Gastrocnemius medialis (tissue), 4 donors: ENCODE results near the gene TPD52L1.

Experiments
- POLR2A ChIP-seq, 2 donors: fragments of 450-650 bp; IDR thresholded peaks; one replicate each; pipeline ENCODE4 v1.6.1; 2017; ENCODE audit warnings: antibody characterized with exemption in 2 of 2, mild to moderate bottlenecking in 2 of 2, moderate library complexity in 2 of 2
- TF ChIP-seq, protein P1 (sequence below), 5 experiments: fragments of 450-650 bp in 3 of 5; fragments of 200-600 bp in 2 of 5; sonication (generic) in 2 of 5; IDR thresholded peaks in 4 of 5; conservative IDR thresholded peaks in 1 of 5; 1 replicate in 4 of 5; 2 replicates in 1 of 5; pipeline ENCODE4 v1.5.1; 2016 to 2019; ENCODE audit warnings: antibody characterized with exemption in 5 of 5, mild to moderate bottlenecking in 3 of 5, moderate library complexity in 3 of 5

DNA sequence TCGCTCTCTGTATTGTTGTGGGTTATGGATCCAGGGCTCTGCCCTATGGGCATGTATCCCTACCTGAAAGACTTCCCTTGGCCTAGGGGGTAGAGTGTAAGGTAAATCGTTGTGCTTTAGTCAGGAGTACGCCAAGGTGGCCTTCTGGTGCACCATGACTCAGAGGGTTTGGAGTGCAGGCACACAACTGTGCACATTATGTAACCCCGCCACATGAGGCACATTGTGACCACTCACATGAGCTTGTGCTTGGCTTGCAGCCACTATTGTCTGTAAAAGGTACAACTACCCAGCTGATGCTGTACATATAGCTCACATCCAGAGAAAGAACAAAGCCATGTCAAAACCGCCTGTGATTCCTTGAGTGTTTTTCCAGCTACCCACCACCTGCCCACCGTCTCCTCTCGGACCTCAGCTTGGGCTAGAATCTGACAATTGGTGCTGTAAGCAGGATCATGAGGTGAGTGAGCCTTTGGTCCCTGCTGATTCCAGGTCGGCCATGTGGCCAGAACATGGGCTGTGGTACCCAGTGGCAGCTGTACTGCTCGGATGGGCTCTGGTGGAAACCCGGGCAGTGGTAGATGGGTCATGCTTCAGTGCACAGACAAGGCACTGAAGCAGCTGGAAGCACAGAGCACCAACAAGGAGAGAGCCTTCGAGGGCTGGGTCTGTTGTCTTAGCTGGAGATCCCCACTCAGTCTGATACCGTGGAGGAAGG is 114.4 kb downstream of the TPD52L1 start:
- no peak for TF ChIP-seq POLR2A (IDR thresholded peaks at IDR 0.05)
- TF ChIP-seq, protein P1, sequence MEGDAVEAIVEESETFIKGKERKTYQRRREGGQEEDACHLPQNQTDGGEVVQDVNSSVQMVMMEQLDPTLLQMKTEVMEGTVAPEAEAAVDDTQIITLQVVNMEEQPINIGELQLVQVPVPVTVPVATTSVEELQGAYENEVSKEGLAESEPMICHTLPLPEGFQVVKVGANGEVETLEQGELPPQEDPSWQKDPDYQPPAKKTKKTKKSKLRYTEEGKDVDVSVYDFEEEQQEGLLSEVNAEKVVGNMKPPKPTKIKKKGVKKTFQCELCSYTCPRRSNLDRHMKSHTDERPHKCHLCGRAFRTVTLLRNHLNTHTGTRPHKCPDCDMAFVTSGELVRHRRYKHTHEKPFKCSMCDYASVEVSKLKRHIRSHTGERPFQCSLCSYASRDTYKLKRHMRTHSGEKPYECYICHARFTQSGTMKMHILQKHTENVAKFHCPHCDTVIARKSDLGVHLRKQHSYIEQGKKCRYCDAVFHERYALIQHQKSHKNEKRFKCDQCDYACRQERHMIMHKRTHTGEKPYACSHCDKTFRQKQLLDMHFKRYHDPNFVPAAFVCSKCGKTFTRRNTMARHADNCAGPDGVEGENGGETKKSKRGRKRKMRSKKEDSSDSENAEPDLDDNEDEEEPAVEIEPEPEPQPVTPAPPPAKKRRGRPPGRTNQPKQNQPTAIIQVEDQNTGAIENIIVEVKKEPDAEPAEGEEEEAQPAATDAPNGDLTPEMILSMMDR (IDR thresholded peaks at IDR 0.05 in 4 of 5, conservative IDR thresholded peaks at IDR 0.05 in 1 of 5) = no peak
